Jurkat, Clone E6-1 (cell line): ENCODE data around the gene REV1.

ENCODE experiments used
- DNase-seq: peaks from one replicate; pipeline ENCODE4 v3.0.0-alpha.2; 2011; ENCODE audit warnings: low read depth, low spot score
- H3K4me3 ChIP-seq: 2 replicates; pipeline ENCODE4 v1.5.1; 2011; ENCODE audit warnings: mild to moderate bottlenecking, low read length, control low read depth, moderate library complexity

REV1 gene

GRCh38 chr2:99420031-99420430 lies 69.8 kb downstream of the REV1 start:
- DNase-seq = no peak
- no peak overlapping the region for H3K4me3 ChIP-seq

GRCh38 chr2:99417396-99417795 lies 72.4 kb downstream of the REV1 start:
- DNase-seq = no peak
- no peak overlapping the region for H3K4me3 ChIP-seq

- H3K4me3 ChIP-seq = no peak overlapping the region
- DNase-seq = no peak
Measured at GRCh38 chr2:99414566-99414965, 75.3 kb downstream of the REV1 start.

- H3K4me3 ChIP-seq = no peak overlapping the region
- no peak for DNase-seq
Measured at GRCh38 chr2:99410276-99410675, 79.5 kb downstream of the REV1 start.

GRCh38 chr2:99406137-99406536 lies 83.7 kb downstream of the REV1 start:
- DNase-seq = no peak

GRCh38 chr2:99404797-99405669 lies 84.8 kb downstream of the REV1 start:
- H3K4me3 ChIP-seq = no peak overlapping the region
- no peak for DNase-seq

More at GRCh38 chr2:99406137-99406536, 83.7 kb downstream of the REV1 start:
- no peak overlapping the region for H3K4me3 ChIP-seq

GRCh38 chr2:99404039-99404796 lies 85.6 kb downstream of the REV1 start:
- H3K4me3 ChIP-seq = no peak overlapping the region
- no peak for DNase-seq

- H3K4me3 ChIP-seq = no peak overlapping the region
- DNase-seq = peak; percentile 62
Measured at GRCh38 chr2:99403524-99403923, 86.3 kb downstream of the REV1 start.

- DNase-seq = no peak
- H3K4me3 ChIP-seq = no peak overlapping the region
Measured at GRCh38 chr2:99403084-99403483, 86.7 kb downstream of the REV1 start.

GRCh38 chr2:99401841-99402240 lies 88.0 kb downstream of the REV1 start:
- H3K4me3 ChIP-seq = no peak overlapping the region
- DNase-seq = no peak

GRCh38 chr2:99399795-99400194 lies 90.0 kb downstream of the REV1 start:
- no peak for DNase-seq
- H3K4me3 ChIP-seq = no peak overlapping the region

GRCh38 chr2:99399063-99399462 lies 90.8 kb downstream of the REV1 start:
- H3K4me3 ChIP-seq = no peak overlapping the region
- DNase-seq = no peak

GRCh38 chr2:99398303-99398702 lies 91.5 kb downstream of the REV1 start:
- no peak for DNase-seq

GRCh38 chr2:99397266-99397920 lies 92.4 kb downstream of the REV1 start:
- DNase-seq = no peak

More at GRCh38 chr2:99398303-99398702, 91.5 kb downstream of the REV1 start:
- H3K4me3 ChIP-seq = no peak overlapping the region

GRCh38 chr2:99395589-99396130 lies 94.2 kb downstream of the REV1 start:
- no peak for DNase-seq
- H3K4me3 ChIP-seq = no peak overlapping the region

More at GRCh38 chr2:99397266-99397920, 92.4 kb downstream of the REV1 start:
- H3K4me3 ChIP-seq = no peak overlapping the region

GRCh38 chr2:99389946-99390345 lies 99.9 kb downstream of the REV1 start:
- no peak overlapping the region for H3K4me3 ChIP-seq
- no peak for DNase-seq

GRCh38 chr2:99389371-99389770 lies 100.4 kb downstream of the REV1 start:
- DNase-seq = no peak
- no peak overlapping the region for H3K4me3 ChIP-seq

- no peak for DNase-seq
- H3K4me3 ChIP-seq = no peak overlapping the region
Measured at GRCh38 chr2:99388892-99389291, 100.9 kb downstream of the REV1 start.

- H3K4me3 ChIP-seq = no peak overlapping the region
- DNase-seq = no peak
Measured at GRCh38 chr2:99386011-99386410, 103.8 kb downstream of the REV1 start.
